HepG2 (cell line): ENCODE measurements around the gene DCAKD. TPM values are rescaled to one million over a fixed set of nuclear protein-coding genes. Genes with fewer than 3 reads are reported as not detected.

Experiments used
- BCL6 ChIP-seq: IDR thresholded peaks from 2 replicates; pipeline ENCODE4 v1.6.1; 2016; ENCODE audit warnings: missing genetic modification reagents, missing compliant biosample characterization
- CENPBD1 ChIP-seq: sonication (generic); formaldehyde crosslinking; IDR thresholded peaks from 2 replicates; pipeline ENCODE4 v1.8.0; 2022; ENCODE audit warnings: missing genetic modification reagents, low read depth, mild to moderate bottlenecking, borderline replicate concordance
- CENPX ChIP-seq: sonication (generic); formaldehyde crosslinking; IDR thresholded peaks from 2 replicates; pipeline ENCODE4 v1.9.0; 2021; ENCODE audit warnings: mild to moderate bottlenecking, missing genetic modification reagents, moderate library complexity
- CSRNP1 ChIP-seq: sonication (generic); formaldehyde crosslinking; IDR thresholded peaks from 2 replicates; pipeline ENCODE4 v1.8.1; 2023; ENCODE audit warnings: mild to moderate bottlenecking, missing genetic modification reagents
- EHMT2 ChIP-seq: fragments of 200-600 bp; sonication (generic); IDR thresholded peaks from 2 replicates; pipeline ENCODE4 v1.7.0; 2017; ENCODE audit warnings: antibody characterized with exemption, low read depth, low read length, borderline replicate concordance
- GATAD2A ChIP-seq: IDR thresholded peaks from 2 replicates; pipeline ENCODE4 v1.6.1; 2016
- HIVEP1 ChIP-seq: sonication (generic); formaldehyde crosslinking; IDR thresholded peaks from 2 replicates; pipeline ENCODE4 v1.4.0; 2020; ENCODE audit warnings: mild to moderate bottlenecking, missing genetic modification reagents
- HNRNPL ChIP-seq: fragments of 200-400 bp; formaldehyde crosslinking; IDR thresholded peaks from 2 replicates; pipeline ENCODE4 v1.6.1; 2017; ENCODE audit warnings: mild to moderate bottlenecking, low read depth, low read length
- IKZF1 ChIP-seq: fragments of 450-650 bp; IDR thresholded peaks from 2 replicates; pipeline ENCODE4 v1.7.1; 2016
- KLF15 ChIP-seq: sonication (generic); formaldehyde crosslinking; IDR thresholded peaks from 2 replicates; pipeline ENCODE4 v1.8.1; 2023; ENCODE audit warnings: borderline replicate concordance, mild to moderate bottlenecking, inconsistent platforms, missing genetic modification reagents, mixed read lengths
- MIER3 ChIP-seq: IDR thresholded peaks from 2 replicates; pipeline ENCODE4 v1.6.1; 2016; ENCODE audit warnings: missing compliant biosample characterization, borderline replicate concordance
- NFE2L2 ChIP-seq: fragments of 150-350 bp; IDR thresholded peaks from 2 replicates; pipeline ENCODE4 v1.6.1; 2014; ENCODE audit warnings: low read length
- POLR2AphosphoS5 ChIP-seq: IDR thresholded peaks from 2 replicates; pipeline ENCODE4 v1.6.1; 2012; ENCODE audit warnings: low read depth, low read length
- RNF2 ChIP-seq: fragments of 450-650 bp; conservative IDR thresholded peaks from 2 replicates; pipeline ENCODE4 v1.6.1; 2016; ENCODE audit warnings: low read depth
- SRF ChIP-seq: IDR thresholded peaks from 2 replicates; pipeline ENCODE4 v1.6.1; 2011; ENCODE audit warnings: mild to moderate bottlenecking, low read depth, low read length, moderate library complexity
- TCF7L2 ChIP-seq: IDR thresholded peaks from 2 replicates; pipeline ENCODE4 v1.6.1; 2011; ENCODE audit warnings: mild to moderate bottlenecking, low read depth, low read length, moderate library complexity
- ZBTB39 ChIP-seq: sonication (generic); formaldehyde crosslinking; IDR thresholded peaks from 2 replicates; pipeline ENCODE4 v1.5.0; 2020; ENCODE audit warnings: missing genetic modification reagents
- ZFP90 ChIP-seq: sonication (generic); formaldehyde crosslinking; IDR thresholded peaks from 2 replicates; pipeline ENCODE4 v1.8.0; 2022; ENCODE audit warnings: missing genetic modification reagents, mild to moderate bottlenecking, inconsistent platforms, borderline replicate concordance
- ZGPAT ChIP-seq: IDR thresholded peaks from 2 replicates; pipeline ENCODE4 v1.6.1; 2016; ENCODE audit warnings: mild to moderate bottlenecking
- ZKSCAN5 ChIP-seq: sonication (generic); formaldehyde crosslinking; IDR thresholded peaks from 2 replicates; pipeline ENCODE4 v1.5.1; 2020; ENCODE audit warnings: mild to moderate bottlenecking, missing genetic modification reagents
- ZNF180 ChIP-seq: sonication (generic); formaldehyde crosslinking; IDR thresholded peaks from 2 replicates; pipeline ENCODE4 v1.4.0; 2020; ENCODE audit warnings: low read depth, missing genetic modification reagents, borderline replicate concordance
- ZNF496 ChIP-seq: sonication (generic); formaldehyde crosslinking; IDR thresholded peaks from 2 replicates; pipeline ENCODE4 v1.8.1; 2023; ENCODE audit warnings: mild to moderate bottlenecking, moderate library complexity, missing genetic modification reagents; ENCODE audit not compliant: insufficient replicate concordance
- ZNF552 ChIP-seq: sonication (generic); formaldehyde crosslinking; IDR thresholded peaks from 2 replicates; pipeline ENCODE4 v1.9.0; 2022; ENCODE audit warnings: missing genetic modification reagents, mild to moderate bottlenecking, borderline replicate concordance
- ZNF564 ChIP-seq: sonication (generic); formaldehyde crosslinking; IDR thresholded peaks from 2 replicates; pipeline ENCODE4 v1.8.1; 2023; ENCODE audit warnings: mild to moderate bottlenecking, missing genetic modification reagents
- ZNF570 ChIP-seq: sonication (generic); formaldehyde crosslinking; IDR thresholded peaks from 2 replicates; pipeline ENCODE4 v1.4.0; 2020; ENCODE audit warnings: mild to moderate bottlenecking, missing genetic modification reagents, borderline replicate concordance
- ZNF737 ChIP-seq: sonication (generic); formaldehyde crosslinking; IDR thresholded peaks from 2 replicates; pipeline ENCODE4 v1.5.0; 2020; ENCODE audit warnings: missing genetic modification reagents, mild to moderate bottlenecking, borderline replicate concordance
- ZNF83 ChIP-seq: sonication (generic); formaldehyde crosslinking; IDR thresholded peaks from 2 replicates; pipeline ENCODE4 v1.4.0; 2020; ENCODE audit warnings: missing genetic modification reagents, mild to moderate bottlenecking, borderline replicate concordance
- ZSCAN25 ChIP-seq: sonication (generic); formaldehyde crosslinking; IDR thresholded peaks from 2 replicates; pipeline ENCODE4 v1.8.0; 2022; ENCODE audit warnings: mild to moderate bottlenecking, missing genetic modification reagents
- polyA plus RNA-seq, 8 experiments: library from polyadenylated mRNA; depleted of rRNA in 3 of 8; stranded (reverse) in 7 of 8; unstranded in 1 of 8; fragments of >200 nt; fragmentation: Illumina TruSeq in 4 of 8; extraction: Trizol in 4 of 8; gene quantifications; 2 replicates each; pipeline versions ENCODE4 v1.2.1 to v1.2.3, GENCODE V29; 2011 to 2016; ENCODE audit warnings: low read depth in 4 of 8, missing spikeins in 1 of 8, mixed read lengths in 1 of 8; ENCODE audit not compliant: insufficient read depth in 1 of 8
- total RNA-seq, 5 experiments: library from RNA; depleted of rRNA; stranded (reverse); fragments of >200 nt; fragmentation: Illumina TruSeq; extraction: Trizol; gene quantifications; 2 replicates each; pipeline ENCODE4 v1.2.3, GENCODE V29; 2016; ENCODE audit warnings: low read depth in 1 of 5

DCAKD gene
- total and polyA plus RNA-seq, 2 of the 13 experiments (the other 11 are each of a cell fraction or from before 2014, with no cell fraction given) = 25.9 to 29.2 TPM

- TF ChIP-seq CENPBD1 (no peak), ZNF570 (CRISPR knock-in tag) (no peak), ZNF180 (CRISPR knock-in tag) (no peak), IKZF1 (no peak), POLR2AphosphoS5 (no peak), ZNF552 (CRISPR knock-in tag) (no peak; the same call in 1 of the 2 replicates), ZSCAN25 (CRISPR knock-in tag) (no peak), BCL6 (CRISPR knock-in tag) (no peak), HIVEP1 (CRISPR knock-in tag) (no peak), ZNF564 (CRISPR knock-in tag) (no peak), EHMT2 (no peak), SRF (no peak), CSRNP1 (no peak), ZNF737 (CRISPR knock-in tag) (0 out of 2 replicates have a peak, but pooled peaks have one; percentile 85), NFE2L2 (no peak), KLF15 (CRISPR knock-in tag) (no peak), ZBTB39 (CRISPR knock-in tag) (0 out of 2 replicates have a peak, but pooled peaks have one; percentile 19), ZFP90 (CRISPR knock-in tag) (peak; percentile 68; the same call in 1 of the 2 replicates), HNRNPL (no peak), RNF2 (no peak), MIER3 (CRISPR knock-in tag) (no peak), ZKSCAN5 (CRISPR knock-in tag) (no peak), ZNF496 (CRISPR knock-in tag) (no peak), CENPX (no peak), GATAD2A (CRISPR knock-in tag) (peak; percentile 30; the same call in 1 of the 2 replicates), ZNF83 (no peak), ZGPAT (no peak), TCF7L2 (no peak)
Measured at GRCh38 chr17:45060382-45060796, 9.0 kb upstream of the DCAKD start (continued).
